SK-N-SH treated with all-trans-retinoic acid at 6 μM for 48 hours (cell line): ENCODE measurements around the gene KMT2B.

Source experiments
- ATAC-seq: fragments of 200-7000 bp; cut with Tn5 transposase; 3 replicates; pipeline ENCODE4 v1.9.1; 2020; ENCODE audit warnings: mild to moderate bottlenecking, moderate library complexity
- ARNTL ChIP-seq: fragments of 450-650 bp; formaldehyde crosslinking; IDR thresholded peaks from 2 replicates; pipeline ENCODE4 v1.5.0; 2020; ENCODE audit warnings: low read depth, mild to moderate bottlenecking, moderate library complexity, borderline replicate concordance
- BACH2 ChIP-seq: fragments of 250-450 bp; sonication (Bioruptor Pico); IDR thresholded peaks from 2 replicates; pipeline ENCODE4 v1.9.0; 2021; ENCODE audit warnings: mild to moderate bottlenecking, borderline replicate concordance
- CSDC2 ChIP-seq: fragments of 250-450 bp; sonication (Bioruptor Pico); IDR thresholded peaks from 2 replicates; pipeline ENCODE4 v1.5.0; 2020; ENCODE audit warnings: mild to moderate bottlenecking, moderate library complexity
- CSRNP3 ChIP-seq: fragments of 250-450 bp; sonication (Bioruptor Pico); IDR thresholded peaks from 2 replicates; pipeline ENCODE4 v1.5.1; 2021; ENCODE audit warnings: mild to moderate bottlenecking, moderate library complexity
- ESRRG ChIP-seq: fragments of 250-450 bp; sonication (Bioruptor Pico); IDR thresholded peaks from 2 replicates; pipeline ENCODE4 v1.6.1; 2021; ENCODE audit warnings: mild to moderate bottlenecking
- ISL1 ChIP-seq: fragments of 250-450 bp; sonication (Bioruptor Pico); IDR thresholded peaks from 2 replicates; pipeline ENCODE4 v2.1.2; 2022; ENCODE audit warnings: mild to moderate bottlenecking, moderate library complexity
- OSR1 ChIP-seq: fragments of 250-450 bp; sonication (Bioruptor Pico); IDR thresholded peaks from 2 replicates; pipeline ENCODE4 v1.8.0; 2022; ENCODE audit warnings: moderate library complexity, mild to moderate bottlenecking, inconsistent platforms
- PATZ1 ChIP-seq: fragments of 250-450 bp; sonication (Bioruptor Pico); IDR thresholded peaks from 2 replicates; pipeline ENCODE4 v1.8.0; 2020; ENCODE audit warnings: mild to moderate bottlenecking, moderate library complexity, borderline replicate concordance
- POU6F1 ChIP-seq: fragments of 250-450 bp; sonication (Bioruptor Pico); IDR thresholded peaks from 2 replicates; pipeline ENCODE4 v1.8.0; 2021; ENCODE audit warnings: low read depth, mild to moderate bottlenecking, moderate library complexity, borderline replicate concordance
- PPARA ChIP-seq: fragments of 250-450 bp; sonication (Bioruptor Pico); IDR thresholded peaks from 2 replicates; pipeline ENCODE4 v1.5.0; 2020; ENCODE audit warnings: mild to moderate bottlenecking, borderline replicate concordance
- RARB ChIP-seq: fragments of 250-450 bp; sonication (Bioruptor Pico); IDR thresholded peaks from 2 replicates; pipeline ENCODE4 v1.8.0; 2021; ENCODE audit warnings: mild to moderate bottlenecking, moderate library complexity
- SNAI2 ChIP-seq: fragments of 250-450 bp; sonication (Bioruptor Pico); IDR thresholded peaks from 2 replicates; pipeline ENCODE4 v1.5.0; 2020; ENCODE audit warnings: mild to moderate bottlenecking, moderate library complexity
- TCF4 ChIP-seq: fragments of 250-450 bp; sonication (Bioruptor Pico); IDR thresholded peaks from 2 replicates; pipeline ENCODE4 v1.8.0; 2021; ENCODE audit warnings: mild to moderate bottlenecking, moderate library complexity, borderline replicate concordance
- TOX ChIP-seq: fragments of 250-450 bp; sonication (Bioruptor Pico); IDR thresholded peaks from 2 replicates; pipeline ENCODE4 v1.8.0; 2021; ENCODE audit warnings: mild to moderate bottlenecking, moderate library complexity, borderline replicate concordance
- TSHZ2 ChIP-seq: fragments of 250-450 bp; sonication (Bioruptor Pico); IDR thresholded peaks from 2 replicates; pipeline ENCODE4 v1.5.0; 2020; ENCODE audit warnings: mild to moderate bottlenecking, moderate library complexity
- ZC3H10 ChIP-seq: fragments of 250-450 bp; sonication (Bioruptor Pico); IDR thresholded peaks from 2 replicates; pipeline ENCODE4 v1.5.1; 2021; ENCODE audit warnings: mild to moderate bottlenecking, moderate library complexity
- ZFP3 ChIP-seq: fragments of 250-450 bp; sonication (Bioruptor Pico); IDR thresholded peaks from 2 replicates; pipeline ENCODE4 v1.5.0; 2020; ENCODE audit warnings: mild to moderate bottlenecking, moderate library complexity
- ZNF565 ChIP-seq: fragments of 450-650 bp; formaldehyde crosslinking; conservative IDR thresholded peaks from 2 replicates; pipeline ENCODE4 v1.5.0; 2020; ENCODE audit warnings: low read depth, mild to moderate bottlenecking, moderate library complexity
- ZNF70 ChIP-seq: fragments of 450-650 bp; formaldehyde crosslinking; IDR thresholded peaks from 2 replicates; pipeline ENCODE4 v1.5.0; 2020; ENCODE audit warnings: mild to moderate bottlenecking, moderate library complexity

KMT2B gene

GRCh38 chr19:35759697-35760096, 41.9 kb downstream of the KMT2B start (continued):
- TF ChIP-seq PATZ1 (CRISPR knock-in tag): no peak
- no peak for TF ChIP-seq TCF4 (CRISPR knock-in tag)
- no peak for TF ChIP-seq ESRRG
- no peak for TF ChIP-seq TOX (CRISPR knock-in tag)
- TF ChIP-seq ARNTL (CRISPR knock-in tag): no peak
- no peak for TF ChIP-seq OSR1 (CRISPR knock-in tag)
- TF ChIP-seq ZNF70 (CRISPR knock-in tag): no peak

GRCh38 chr19:35760711-35761349, 43.0 kb downstream of the KMT2B start:
- no peak for ATAC-seq
- TF ChIP-seq SNAI2: no peak
- TF ChIP-seq CSDC2: no peak
- TF ChIP-seq POU6F1 (CRISPR knock-in tag): no peak
- TF ChIP-seq CSRNP3 (CRISPR knock-in tag): no peak
- TF ChIP-seq ZC3H10 (CRISPR knock-in tag): no peak
- no peak for TF ChIP-seq ZNF565 (CRISPR knock-in tag)
- no peak for TF ChIP-seq BACH2 (CRISPR knock-in tag)
- no peak for TF ChIP-seq RARB (CRISPR knock-in tag)
- no peak for TF ChIP-seq PATZ1 (CRISPR knock-in tag)
- TF ChIP-seq PPARA (CRISPR knock-in tag): no peak
- no peak for TF ChIP-seq TCF4 (CRISPR knock-in tag)
- no peak for TF ChIP-seq ZFP3 (CRISPR knock-in tag)
- no peak for TF ChIP-seq ISL1
- TF ChIP-seq TSHZ2 (CRISPR knock-in tag): no peak
- TF ChIP-seq ARNTL (CRISPR knock-in tag): no peak
- TF ChIP-seq ESRRG: no peak
